HG02870 (cell line): ENCODE data around the gene ANXA2R.
"Not testable (repeated sequence)": the region's sequence is repeated elsewhere in the genome, so short reads cannot be mapped to it uniquely, and the experiment has no call there.

Source experiments
- ATAC-seq: cut with Tn5 transposase; IDR thresholded peaks from one replicate; pipeline ENCODE4 v1.9.1; 2021; ENCODE audit warnings: mild to moderate bottlenecking, moderate library complexity; ENCODE audit not compliant: unreplicated experiment

Gene ANXA2R

GRCh38 chr5:43061352-43062075, 21.4 kb upstream of the ANXA2R start:
- no peak for ATAC-seq

- ATAC-seq, result not testable (repeated sequence)
These were observed 19.9 kb upstream of the ANXA2R start for GRCh38 chr5:43060020-43060419.

GRCh38 chr5:43055098-43055497, 15.0 kb upstream of the ANXA2R start:
- not testable (repeated sequence) for ATAC-seq

GRCh38 chr5:43051684-43052083, 11.6 kb upstream of the ANXA2R start:
- peak; percentile 71 for ATAC-seq

- ATAC-seq, result no peak
These were observed 10.3 kb upstream of the ANXA2R start for GRCh38 chr5:43050384-43050783.

GRCh38 chr5:43049236-43049635, 9.1 kb upstream of the ANXA2R start:
- no peak for ATAC-seq

GRCh38 chr5:43046474-43046873, 6.4 kb upstream of the ANXA2R start:
- no peak for ATAC-seq

GRCh38 chr5:43045236-43045635, 5.1 kb upstream of the ANXA2R start:
- no peak for ATAC-seq

- ATAC-seq, result no peak
These were observed 4.2 kb upstream of the ANXA2R start for GRCh38 chr5:43044181-43044914.

GRCh38 chr5:43043400-43043756, 3.3 kb upstream of the ANXA2R start:
- no peak for ATAC-seq

- peak; percentile 25 for ATAC-seq
These were observed 2.7 kb upstream of the ANXA2R start for GRCh38 chr5:43042626-43043399.

- peak; percentile 26 for ATAC-seq
These were observed 2.1 kb upstream of the ANXA2R start for GRCh38 chr5:43042176-43042625.

GRCh38 chr5:43041669-43042175, 1.6 kb upstream of the ANXA2R start:
- ATAC-seq, result peak; percentile 12

- no peak for ATAC-seq
These were observed 1.1 kb upstream of the ANXA2R start for GRCh38 chr5:43041110-43041668.

- ATAC-seq, result peak; percentile 11
These were observed 440 bp downstream of the ANXA2R start for GRCh38 chr5:43039471-43040286.

GRCh38 chr5:43039152-43039470, 1.0 kb downstream of the ANXA2R start:
- no peak for ATAC-seq

GRCh38 chr5:43038496-43038989, 1.6 kb downstream of the ANXA2R start:
- ATAC-seq, result no peak

GRCh38 chr5:43037636-43038495, 2.3 kb downstream of the ANXA2R start:
- no peak for ATAC-seq
